ENCODE data around the gene IL17B.

DNA sequence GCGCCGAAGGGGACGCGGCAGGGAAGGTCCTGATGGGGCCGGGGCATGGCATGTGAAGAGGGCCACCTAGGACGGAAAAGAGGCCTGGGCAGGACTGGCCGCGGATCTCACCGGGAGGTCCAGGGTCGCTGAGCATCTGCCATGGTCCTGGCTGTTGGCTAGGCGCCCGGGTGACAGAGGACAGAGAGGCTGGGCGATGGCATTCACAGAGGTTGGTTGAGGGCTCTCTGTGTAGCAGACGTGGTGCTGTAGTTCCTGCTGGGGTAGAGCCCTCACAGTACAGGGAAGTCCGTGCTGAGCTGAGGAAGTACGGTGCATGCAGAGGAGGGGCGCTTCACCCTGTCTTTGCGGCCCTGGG lies 20.8 kb downstream of the IL17B start:
- TF ChIP-seq CTCF (IDR thresholded peaks at IDR 0.05) (no peak), POLR2A (IDR thresholded peaks at IDR 0.05) (no peak), POLR2AphosphoS5 (IDR thresholded peaks at IDR 0.05) (no peak)

All from breast epithelium (tissue), 3 donors.